ENCODE data around the gene NRF1.
"Not testable (repeated sequence)": the region's sequence is repeated elsewhere in the genome, so short reads cannot be mapped to it uniquely, and the experiment has no call there.

Gene NRF1

GRCh38 chr7:129792721-129793120 is 181.2 kb downstream of the NRF1 start:
- Histone ChIP-seq H3K9me3 (ENCODE audit: low read length) (no peaks in the 10 kb centered on the region), H3K27me3 (ENCODE audit: insufficient read depth, low read length) (peaks cover 11% of the 10 kb centered on the region; the same call in 1 of the 2 replicates), H3K36me3 (ENCODE audit: insufficient read depth, low read length) (no peaks in the 10 kb centered on the region), H4K20me1 (ENCODE audit: insufficient read depth, low read length) (no peaks in the 10 kb centered on the region), H3K4me2 (ENCODE audit: low read length) (no peak overlapping the region), H3K4me1 (ENCODE audit: insufficient read depth, low read length, severe bottlenecking) (no peaks in the 10 kb centered on the region), H3K79me2 (ENCODE audit: insufficient read depth, low read length) (no peaks in the 10 kb centered on the region), H3F3A (ENCODE audit: insufficient read depth, low read length) (no peaks in the 10 kb centered on the region), H3K27ac (ENCODE audit: low read depth, low read length, poor library complexity, severe bottlenecking) (no peak overlapping the region), H2AFZ (ENCODE audit: low read length) (no peak overlapping the region), H3K9me2 (ENCODE audit: low read depth, low read length) (no peaks in the 10 kb centered on the region), H3K4me3 (ENCODE audit: low read depth, low read length, poor library complexity, severe bottlenecking) (no peak overlapping the region), H3K9ac (ENCODE audit: low read length) (no peak overlapping the region)
- no peak for TF ChIP-seq CTCF (IDR thresholded peaks at IDR 0.05; ENCODE audit: low read length)
- TF ChIP-seq EZH2 (IDR thresholded peaks at IDR 0.05; ENCODE audit: borderline replicate concordance, low read length), result no peak

GRCh38 chr7:129793506-129794310 is 182.2 kb downstream of the NRF1 start:
- Histone ChIP-seq H3K27ac (ENCODE audit: low read depth, low read length, poor library complexity, severe bottlenecking) (no peak overlapping the region), H3K9ac (ENCODE audit: low read length) (no peak overlapping the region)

GRCh38 chr7:129794461-129794860 is 182.9 kb downstream of the NRF1 start:
- peaks cover 11% of the 10 kb centered on the region; the same call in 1 of the 2 replicates for H3K27me3 ChIP-seq (ENCODE audit: insufficient read depth, low read length)
- not testable (repeated sequence) for H3K36me3 ChIP-seq (ENCODE audit: insufficient read depth, low read length); H3K27ac ChIP-seq (ENCODE audit: low read depth, low read length, poor library complexity, severe bottlenecking); H2AFZ ChIP-seq (ENCODE audit: low read length); H3K9ac ChIP-seq (ENCODE audit: low read length); H3K4me3 ChIP-seq (ENCODE audit: low read depth, low read length, poor library complexity, severe bottlenecking); H3K79me2 ChIP-seq (ENCODE audit: insufficient read depth, low read length); H3K4me1 ChIP-seq (ENCODE audit: insufficient read depth, low read length, severe bottlenecking); H3F3A ChIP-seq (ENCODE audit: insufficient read depth, low read length); H4K20me1 ChIP-seq (ENCODE audit: insufficient read depth, low read length); H3K9me3 ChIP-seq (ENCODE audit: low read length); H3K4me2 ChIP-seq (ENCODE audit: low read length); H3K9me2 ChIP-seq (ENCODE audit: low read depth, low read length)

More at GRCh38 chr7:129793506-129794310, 182.2 kb downstream of the NRF1 start:
- Histone ChIP-seq H3K27me3 (ENCODE audit: insufficient read depth, low read length) (peaks cover 11% of the 10 kb centered on the region; the same call in 1 of the 2 replicates), H4K20me1 (ENCODE audit: insufficient read depth, low read length) (no peaks in the 10 kb centered on the region), H3K4me3 (ENCODE audit: low read depth, low read length, poor library complexity, severe bottlenecking) (no peak overlapping the region), H3K4me1 (ENCODE audit: insufficient read depth, low read length, severe bottlenecking) (no peaks in the 10 kb centered on the region), H3K36me3 (ENCODE audit: insufficient read depth, low read length) (no peaks in the 10 kb centered on the region), H3K9me3 (ENCODE audit: low read length) (no peaks in the 10 kb centered on the region), H3K9me2 (ENCODE audit: low read depth, low read length) (no peaks in the 10 kb centered on the region), H3K4me2 (ENCODE audit: low read length) (no peak overlapping the region), H3K79me2 (ENCODE audit: insufficient read depth, low read length) (no peaks in the 10 kb centered on the region), H3F3A (ENCODE audit: insufficient read depth, low read length) (no peaks in the 10 kb centered on the region), H2AFZ (ENCODE audit: low read length) (no peak overlapping the region)
- TF ChIP-seq EZH2 (IDR thresholded peaks at IDR 0.05; ENCODE audit: borderline replicate concordance, low read length) (no peak), CTCF (IDR thresholded peaks at IDR 0.05; ENCODE audit: low read length) (no peak)
